HepG2 (cell line): ENCODE data around the gene RFX7. TPM values are rescaled to one million over a fixed set of nuclear protein-coding genes. Genes with fewer than 3 reads are reported as not detected.

Experiments used
- CBFB ChIP-seq: sonication (generic); formaldehyde crosslinking; IDR thresholded peaks from 2 replicates; pipeline ENCODE4 v1.4.0; 2020; ENCODE audit warnings: missing genetic modification reagents
- JARID2 ChIP-seq: sonication (generic); formaldehyde crosslinking; IDR thresholded peaks from 2 replicates; pipeline ENCODE4 v1.8.1; 2023; ENCODE audit warnings: missing genetic modification reagents, inconsistent platforms; ENCODE audit not compliant: insufficient replicate concordance
- MAZ ChIP-seq, 2 experiments: sonication (generic) in 1 of 2; formaldehyde crosslinking in 1 of 2; IDR thresholded peaks; 2 replicates each; pipeline versions ENCODE4 v1.5.0 to v1.6.1; 2012 to 2020; ENCODE audit warnings: low read depth in 2 of 2, mild to moderate bottlenecking in 2 of 2, borderline replicate concordance in 1 of 2, improper control_type of control experiment in 1 of 2, low read length in 1 of 2, missing genetic modification reagents in 1 of 2, moderate library complexity in 1 of 2
- NR0B2 ChIP-seq: sonication (generic); formaldehyde crosslinking; IDR thresholded peaks from 2 replicates; pipeline ENCODE4 v1.4.0; 2020; ENCODE audit warnings: mild to moderate bottlenecking, missing genetic modification reagents
- PHF20 ChIP-seq: sonication (generic); formaldehyde crosslinking; IDR thresholded peaks from 2 replicates; pipeline ENCODE4 v1.5.0; 2020; ENCODE audit warnings: mild to moderate bottlenecking, missing genetic modification reagents
- RBAK ChIP-seq: sonication (generic); formaldehyde crosslinking; IDR thresholded peaks from 2 replicates; pipeline ENCODE4 v1.5.1; 2020; ENCODE audit warnings: mild to moderate bottlenecking, missing genetic modification reagents
- RORA ChIP-seq: sonication (generic); formaldehyde crosslinking; IDR thresholded peaks from 2 replicates; pipeline ENCODE4 v1.5.0; 2020; ENCODE audit warnings: mild to moderate bottlenecking, missing genetic modification reagents, moderate library complexity
- SMC3 ChIP-seq: IDR thresholded peaks from 2 replicates; pipeline ENCODE4 v1.6.1; 2011; ENCODE audit warnings: low read length, improper control_type of control experiment
- YEATS4 ChIP-seq: sonication (generic); formaldehyde crosslinking; IDR thresholded peaks from 2 replicates; pipeline ENCODE4 v1.4.0; 2020; ENCODE audit warnings: missing genetic modification reagents, borderline replicate concordance
- ZNF20 ChIP-seq: sonication (generic); formaldehyde crosslinking; IDR thresholded peaks from 2 replicates; pipeline ENCODE4 v1.4.0; 2020; ENCODE audit warnings: mild to moderate bottlenecking, moderate library complexity, missing genetic modification reagents
- ZNF30 ChIP-seq: sonication (generic); formaldehyde crosslinking; IDR thresholded peaks from 2 replicates; pipeline ENCODE4 v1.5.0; 2020; ENCODE audit warnings: mild to moderate bottlenecking, missing genetic modification reagents
- ZNF543 ChIP-seq: sonication (generic); formaldehyde crosslinking; IDR thresholded peaks from 2 replicates; pipeline ENCODE4 v1.4.0; 2020; ENCODE audit warnings: mild to moderate bottlenecking, missing genetic modification reagents
- ZNF563 ChIP-seq: sonication (generic); formaldehyde crosslinking; IDR thresholded peaks from 2 replicates; pipeline ENCODE4 v1.8.0; 2022; ENCODE audit warnings: mild to moderate bottlenecking, moderate library complexity, missing genetic modification reagents
- ZNF724P ChIP-seq: sonication (generic); formaldehyde crosslinking; IDR thresholded peaks from 2 replicates; pipeline ENCODE4 v1.8.0; 2022; ENCODE audit warnings: missing genetic modification reagents, borderline replicate concordance
- ZSCAN22 ChIP-seq: sonication (generic); formaldehyde crosslinking; IDR thresholded peaks from 2 replicates; pipeline ENCODE4 v1.4.0; 2020; ENCODE audit warnings: mild to moderate bottlenecking, missing genetic modification reagents
- polyA plus RNA-seq, 8 experiments: library from polyadenylated mRNA; depleted of rRNA in 3 of 8; stranded (reverse) in 7 of 8; unstranded in 1 of 8; fragments of >200 nt; fragmentation: Illumina TruSeq in 4 of 8; extraction: Trizol in 4 of 8; gene quantifications; 2 replicates each; pipeline versions ENCODE4 v1.2.1 to v1.2.3, GENCODE V29; 2011 to 2016; ENCODE audit warnings: low read depth in 4 of 8, missing spikeins in 1 of 8, mixed read lengths in 1 of 8; ENCODE audit not compliant: insufficient read depth in 1 of 8
- total RNA-seq, 5 experiments: library from RNA; depleted of rRNA; stranded (reverse); fragments of >200 nt; fragmentation: Illumina TruSeq; extraction: Trizol; gene quantifications; 2 replicates each; pipeline ENCODE4 v1.2.3, GENCODE V29; 2016; ENCODE audit warnings: low read depth in 1 of 5
- TF ChIP-seq, protein P1 (sequence below), 2 experiments: sonication (generic) in 1 of 2; formaldehyde crosslinking in 1 of 2; IDR thresholded peaks; 2 replicates each; pipeline versions ENCODE4 v1.5.1 to v1.6.1; 2011 to 2020; ENCODE audit warnings: borderline replicate concordance in 1 of 2, low read depth in 1 of 2, low read length in 1 of 2, mild to moderate bottlenecking in 1 of 2, missing genetic modification reagents in 1 of 2, moderate library complexity in 1 of 2
- TF ChIP-seq, protein P2 (sequence below): sonication (generic); formaldehyde crosslinking; IDR thresholded peaks from 2 replicates; pipeline ENCODE4 v1.4.0; 2020; ENCODE audit warnings: missing genetic modification reagents
- TF ChIP-seq, protein P3 (sequence below): sonication (generic); formaldehyde crosslinking; IDR thresholded peaks from 2 replicates; pipeline ENCODE4 v1.8.0; 2022; ENCODE audit warnings: mild to moderate bottlenecking, missing genetic modification reagents, borderline replicate concordance

Gene RFX7
- total and polyA plus RNA-seq, 2 of the 13 experiments (the other 11 are each of a cell fraction or from before 2014, with no cell fraction given) = 8.5 to 10.4 TPM

GRCh38 chr15:56040081-56041035 lies 203.3 kb downstream of the RFX7 start (continued):
- TF ChIP-seq, protein P1, sequence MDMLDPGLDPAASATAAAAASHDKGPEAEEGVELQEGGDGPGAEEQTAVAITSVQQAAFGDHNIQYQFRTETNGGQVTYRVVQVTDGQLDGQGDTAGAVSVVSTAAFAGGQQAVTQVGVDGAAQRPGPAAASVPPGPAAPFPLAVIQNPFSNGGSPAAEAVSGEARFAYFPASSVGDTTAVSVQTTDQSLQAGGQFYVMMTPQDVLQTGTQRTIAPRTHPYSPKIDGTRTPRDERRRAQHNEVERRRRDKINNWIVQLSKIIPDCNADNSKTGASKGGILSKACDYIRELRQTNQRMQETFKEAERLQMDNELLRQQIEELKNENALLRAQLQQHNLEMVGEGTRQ (IDR thresholded peaks at IDR 0.05; ENCODE audit: low read depth, low read length) = peak; percentile 93
- TF ChIP-seq, protein P1 (CRISPR knock-in tag; IDR thresholded peaks at IDR 0.05; ENCODE audit: borderline replicate concordance) = peak; percentile 91; the same call in 1 of the 2 replicates
- TF ChIP-seq, protein P2, sequence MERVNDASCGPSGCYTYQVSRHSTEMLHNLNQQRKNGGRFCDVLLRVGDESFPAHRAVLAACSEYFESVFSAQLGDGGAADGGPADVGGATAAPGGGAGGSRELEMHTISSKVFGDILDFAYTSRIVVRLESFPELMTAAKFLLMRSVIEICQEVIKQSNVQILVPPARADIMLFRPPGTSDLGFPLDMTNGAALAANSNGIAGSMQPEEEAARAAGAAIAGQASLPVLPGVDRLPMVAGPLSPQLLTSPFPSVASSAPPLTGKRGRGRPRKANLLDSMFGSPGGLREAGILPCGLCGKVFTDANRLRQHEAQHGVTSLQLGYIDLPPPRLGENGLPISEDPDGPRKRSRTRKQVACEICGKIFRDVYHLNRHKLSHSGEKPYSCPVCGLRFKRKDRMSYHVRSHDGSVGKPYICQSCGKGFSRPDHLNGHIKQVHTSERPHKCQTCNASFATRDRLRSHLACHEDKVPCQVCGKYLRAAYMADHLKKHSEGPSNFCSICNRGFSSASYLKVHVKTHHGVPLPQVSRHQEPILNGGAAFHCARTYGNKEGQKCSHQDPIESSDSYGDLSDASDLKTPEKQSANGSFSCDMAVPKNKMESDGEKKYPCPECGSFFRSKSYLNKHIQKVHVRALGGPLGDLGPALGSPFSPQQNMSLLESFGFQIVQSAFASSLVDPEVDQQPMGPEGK (CRISPR knock-in tag) = peak; percentile 31; the same call in 1 of the 2 replicates
- TF ChIP-seq ZNF543 (CRISPR knock-in tag) (peak; percentile 97), RBAK (no peak), ZNF20 (CRISPR knock-in tag) (no peak), JARID2 (no peak), ZSCAN22 (no peak), ZNF563 (CRISPR knock-in tag) (no peak), SMC3 (no peak), YEATS4 (CRISPR knock-in tag) (0 out of 2 replicates have a peak, but pooled peaks have one; percentile 47), PHF20 (peak; percentile 34; the same call in 1 of the 2 replicates), MAZ (IDR thresholded peaks at IDR 0.05; ENCODE audit: borderline replicate concordance, low read depth, low read length) (no peak), MAZ (CRISPR knock-in tag; IDR thresholded peaks at IDR 0.05; ENCODE audit: low read depth) (no peak), ZNF724P (no peak), RORA (CRISPR knock-in tag) (no peak), NR0B2 (CRISPR knock-in tag) (no peak), CBFB (CRISPR knock-in tag) (0 out of 2 replicates have a peak, but pooled peaks have one; percentile 16), ZNF30 (CRISPR knock-in tag) (no peak)
- TF ChIP-seq, protein P3, sequence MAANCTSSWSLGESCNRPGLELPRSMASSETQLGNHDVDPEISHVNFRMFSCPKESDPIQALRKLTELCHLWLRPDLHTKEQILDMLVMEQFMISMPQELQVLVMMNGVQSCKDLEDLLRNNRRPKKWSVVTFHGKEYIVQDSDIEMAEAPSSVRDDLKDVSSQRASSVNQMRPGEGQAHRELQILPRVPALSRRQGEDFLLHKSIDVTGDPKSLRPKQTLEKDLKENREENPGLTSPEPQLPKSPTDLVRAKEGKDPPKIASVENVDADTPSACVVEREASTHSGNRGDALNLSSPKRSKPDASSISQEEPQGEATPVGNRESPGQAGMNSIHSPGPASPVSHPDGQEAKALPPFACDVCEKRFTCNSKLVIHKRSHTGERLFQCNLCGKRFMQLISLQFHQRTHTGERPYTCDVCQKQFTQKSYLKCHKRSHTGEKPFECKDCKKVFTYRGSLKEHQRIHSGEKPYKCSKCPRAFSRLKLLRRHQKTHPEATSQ (CRISPR knock-in tag) = no peak
